ENCODE data around the gene COPG1. TPM values are rescaled to one million over a fixed set of nuclear protein-coding genes. Genes with fewer than 3 reads are reported as not detected.

COPG1 gene
- total and polyA plus RNA-seq, 2 of the 13 experiments (the other 11 are each of a cell fraction or from before 2014, with no cell fraction given) = 98.6 to 166 TPM

GRCh38 chr3:129278966-129279906, 29.8 kb downstream of the COPG1 start (continued):
- TF ChIP-seq HNF1B (CRISPR knock-in tag; IDR thresholded peaks at IDR 0.05) = 0 out of 2 replicates have a peak, but pooled peaks have one; percentile 28

- no peaks in the 10 kb centered on the region; a peak in 1 of 5 replicates for H3K27me3 ChIP-seq (ENCODE audit: control insufficient read depth in 1 of 2, insufficient read depth in 2 of 2, low read length in 2 of 2)
- intact Hi-C loops (cut with micrococcal nuclease; ENCODE audit: unreplicated experiment) (loop anchor here (5.0 kb wide), 1 partner anchor 147 kb away; the partner anchor contains the start of gene EFCAB12), in situ Hi-C loops (cut with HindIII; ENCODE audit: extremely low pct_ligation_motif_present, low pct_unique_long_range_greater_than_20kb) (no loop called here)
- no peak overlapping the region for H3K27ac ChIP-seq (ENCODE audit: extremely low read length, insufficient read depth, low read length)
- peak overlapping the region; percentile 72 to 98 (median 78) for H3K4me3 ChIP-seq (replicated peaks in 1 of 3; ENCODE audit: insufficient read depth in 1 of 3, low read depth in 2 of 3, low read length in 3 of 3)
- H3K36me3 ChIP-seq (replicated peaks in 1 of 2; ENCODE audit: control insufficient read depth in 1 of 2, insufficient read depth in 2 of 2, low read length in 2 of 2) = peaks cover 6 to 25% of the 10 kb centered on the region in 2 experiments; a peak in 4 of 5 replicates
- peak overlapping the region; percentile 95 for H3K9ac ChIP-seq (ENCODE audit: insufficient read depth, low read depth, low read length)
- H3K4me2 ChIP-seq (ENCODE audit: low read depth, low read length) = peak overlapping the region; percentile 94
- ChIA-PET POLR2A (interaction anchor here (1.5 to 4.6 kb wide), 4 partner anchors 31 to 55 kb away, joined by 4 to 29 read pairs (median 12); partner anchors contain the start of gene COPG1), CTCF (ENCODE audit: low intra/inter-chr PET ratio, low total read pairs) (no interaction called here)
- no peaks in the 10 kb centered on the region for H3K9me3 ChIP-seq (ENCODE audit: low read length)
- H3K79me2 ChIP-seq (ENCODE audit: insufficient read depth, low read length) = peaks cover 15% of the 10 kb centered on the region
- ATAC-seq (no peak), FAIRE-seq (no peak), DNase-seq (ENCODE audit: low spot score) (no peak)
- no peaks in the 10 kb centered on the region for H4K20me1 ChIP-seq (ENCODE audit: insufficient read depth, low read length)
- H2AFZ ChIP-seq (ENCODE audit: low read length) = no peak overlapping the region
- TF ChIP-seq ZKSCAN8 (CRISPR knock-in tag; IDR thresholded peaks at IDR 0.05; ENCODE audit: borderline replicate concordance) (no peak), ZNF121 (CRISPR knock-in tag; IDR thresholded peaks at IDR 0.05) (0 out of 2 replicates have a peak, but pooled peaks have one; percentile 51), FUBP1 (CRISPR knock-in tag; IDR thresholded peaks at IDR 0.05; ENCODE audit: borderline replicate concordance) (no peak)
- no TSS peak for BruUV-seq (replicated peaks)
- H3K4me1 ChIP-seq (ENCODE audit: insufficient read depth, low read length) = peaks cover 44% of the 10 kb centered on the region
- 77% methylated on average over 2 of the region's 2 CpGs for WGBS (ENCODE audit: low lambda C conversion rate)
Measured at GRCh38 chr3:129280183-129280582, 30.8 kb downstream of the COPG1 start.
